Measurements from ENCODE around the gene GPR37L1.

DNA sequence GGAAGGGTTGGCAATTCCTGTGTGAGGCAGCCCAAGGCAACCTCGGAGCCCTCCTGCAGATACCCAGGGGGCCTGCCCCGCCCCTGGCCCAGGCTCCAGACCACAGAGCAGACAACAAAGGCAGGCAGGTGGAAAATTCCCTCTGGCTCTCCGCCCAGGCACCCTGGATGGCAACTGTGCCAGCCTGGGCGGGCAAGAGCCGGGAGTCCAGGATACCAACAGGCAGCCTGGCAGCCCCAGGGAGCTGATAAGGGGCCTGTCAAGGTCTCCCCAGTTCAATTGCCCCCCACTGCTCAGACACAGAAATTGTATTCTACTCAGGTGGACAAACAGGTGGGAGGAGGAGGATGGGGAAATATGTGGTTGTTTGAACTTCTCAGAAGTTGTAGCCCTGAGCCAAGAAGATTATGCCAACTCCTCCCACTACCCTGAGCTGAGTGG lies 15.4 kb upstream of the GPR37L1 start:
- TF ChIP-seq CTCF (IDR thresholded peaks at IDR 0.05), result no peak
- TF ChIP-seq POLR2A (IDR thresholded peaks at IDR 0.05), result no peak
